NCI-H460 (cell line): ENCODE measurements around the gene RPL18. TPM values are rescaled to one million over a fixed set of nuclear protein-coding genes. Genes with fewer than 3 reads are reported as not detected.
"Not testable (repeated sequence)": the region's sequence is repeated elsewhere in the genome, so short reads cannot be mapped to it uniquely, and the experiment has no call there.

Source experiments
- DNase-seq: peaks from one replicate; pipeline ENCODE4 v3.0.0-alpha.2; 2016; ENCODE audit warnings: low read depth; ENCODE audit errors: extremely low read depth
- total RNA-seq: library from RNA; depleted of rRNA; stranded (reverse); fragments of >200 nt; shearing (Covaris generic); gene quantifications from 2 replicates; pipeline ENCODE4 v1.2.3, GENCODE V29; 2014; rRNA removed

The RPL18 gene
- total RNA-seq, 1 experiment from 2014 or later = 1,488 TPM

DNA sequence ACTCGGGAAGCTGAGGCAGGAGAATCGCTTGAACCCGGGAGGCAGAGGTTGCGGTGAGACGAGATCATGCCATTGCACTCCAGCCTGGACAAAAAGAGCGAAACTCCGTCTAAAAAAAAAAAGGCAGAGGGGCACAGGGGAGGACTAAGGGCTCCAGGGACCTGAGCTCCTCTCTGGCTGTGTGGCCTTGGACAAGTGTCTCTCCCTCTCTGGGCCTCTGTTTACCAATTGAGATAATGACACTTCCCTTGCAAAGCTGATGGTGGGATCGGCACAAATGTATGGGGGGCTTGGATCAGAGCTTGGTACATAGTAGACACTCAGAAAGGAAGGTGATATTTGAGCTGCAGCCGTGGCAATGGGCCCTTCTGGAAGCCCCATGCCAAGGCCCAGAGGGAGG is 23.8 kb downstream of the RPL18 start:
- no peak for DNase-seq

DNA sequence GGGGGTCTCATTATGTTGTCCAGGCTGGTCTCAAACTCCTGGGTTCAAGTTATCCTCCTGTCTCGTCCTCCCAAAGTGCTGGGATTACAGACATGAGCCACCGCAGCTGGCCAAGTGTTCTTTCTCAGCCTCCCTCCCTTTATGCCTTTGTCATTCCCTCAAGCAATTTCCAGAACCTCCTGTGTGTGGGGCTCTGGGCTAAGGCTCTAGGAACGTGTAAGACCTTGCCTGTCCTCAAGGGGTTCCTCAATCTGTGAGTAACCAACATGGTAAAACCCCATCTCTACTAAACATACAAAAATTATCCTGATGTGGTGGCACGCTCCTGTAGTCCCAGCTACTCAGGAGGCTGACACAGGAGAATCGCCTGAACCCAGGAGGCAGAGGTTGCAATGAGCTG is 28.0 kb downstream of the RPL18 start:
- no peak for DNase-seq

DNA sequence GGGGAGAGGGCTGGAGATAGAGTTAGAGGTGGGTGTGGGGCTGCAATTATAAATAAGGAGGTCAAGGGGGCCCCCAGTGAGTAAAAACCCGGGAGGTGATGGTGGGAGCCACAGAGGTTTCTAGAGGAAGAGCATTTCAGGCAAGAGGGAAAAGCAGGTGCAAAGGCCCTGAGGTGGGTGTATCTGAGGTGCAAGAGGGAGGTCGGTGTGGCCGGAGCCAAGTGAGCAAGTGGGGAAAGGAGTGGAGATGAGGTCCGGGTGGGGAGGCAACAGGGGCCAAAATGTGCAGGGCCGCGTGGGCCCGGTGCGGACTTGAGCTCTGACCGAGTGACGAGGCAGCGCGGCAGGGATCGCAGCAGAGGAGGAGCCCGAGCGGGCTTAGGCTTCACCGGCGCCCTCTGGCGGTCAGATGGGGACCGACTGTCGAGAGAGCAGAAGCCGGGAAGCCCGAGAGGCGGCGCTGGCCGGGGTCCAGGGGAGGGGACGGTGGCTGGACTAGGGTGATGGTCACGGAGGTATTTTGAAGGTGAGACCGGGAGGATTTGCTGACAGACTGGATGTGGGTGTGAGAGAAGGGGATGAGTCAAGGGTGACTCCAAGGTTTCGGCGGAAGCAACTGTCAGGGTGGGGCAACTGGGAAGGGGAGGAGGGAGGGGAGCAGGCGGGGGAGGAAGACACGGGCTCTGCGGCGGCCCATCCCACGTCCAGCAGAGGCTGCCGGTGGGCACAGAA is 30.1 kb downstream of the RPL18 start:
- DNase-seq = peak; percentile 82

DNA sequence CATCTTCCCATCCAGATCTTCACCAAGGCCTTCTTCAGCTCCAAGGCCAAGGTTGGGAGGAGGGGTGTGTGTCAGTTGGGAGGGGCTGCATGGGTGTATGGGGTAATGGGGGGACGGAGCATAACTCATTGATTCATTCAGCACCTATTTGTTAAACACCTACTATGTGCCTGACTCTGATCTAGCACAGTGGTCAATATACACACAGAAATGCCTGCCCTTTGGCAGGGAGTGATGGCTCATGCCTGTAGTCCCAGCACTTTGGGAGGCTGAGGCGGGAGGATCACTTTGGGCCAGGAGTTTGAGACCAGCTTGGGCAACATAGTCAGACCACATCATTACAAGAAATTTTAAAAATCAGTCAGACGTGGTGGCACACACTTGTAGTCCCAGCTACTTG is 31.6 kb downstream of the RPL18 start:
- DNase-seq = no peak

GRCh38 chr19:48582168-48582567 is 36.8 kb downstream of the RPL18 start:
- DNase-seq = no peak

- no peak for DNase-seq
Observed at GRCh38 chr19:48578891-48579290, 40.1 kb downstream of the RPL18 start.

GRCh38 chr19:48577908-48578307 is 41.1 kb downstream of the RPL18 start:
- DNase-seq = not testable (repeated sequence)

- DNase-seq = no peak
Observed at GRCh38 chr19:48575931-48576622, 42.9 kb downstream of the RPL18 start.

DNA sequence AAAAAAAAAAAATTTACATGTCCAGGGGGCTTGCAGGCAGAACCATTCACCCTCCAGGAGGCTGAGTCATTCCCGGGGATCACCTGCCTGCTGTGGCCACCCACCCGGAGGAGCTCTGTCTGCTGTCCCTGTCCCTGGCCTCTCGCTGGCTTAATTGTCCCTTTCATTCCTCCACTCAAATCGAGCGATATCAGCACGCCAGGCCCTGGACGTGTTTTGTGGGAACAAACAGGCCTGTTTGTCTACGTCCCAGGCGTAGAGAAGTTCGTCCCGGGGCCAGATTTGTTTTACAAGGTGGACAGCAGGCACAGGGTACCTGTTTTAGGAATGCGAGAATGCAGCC is 45.8 kb downstream of the RPL18 start:
- no peak for DNase-seq

- DNase-seq = no peak
Observed at GRCh38 chr19:48571378-48572162, 47.4 kb downstream of the RPL18 start.

DNA sequence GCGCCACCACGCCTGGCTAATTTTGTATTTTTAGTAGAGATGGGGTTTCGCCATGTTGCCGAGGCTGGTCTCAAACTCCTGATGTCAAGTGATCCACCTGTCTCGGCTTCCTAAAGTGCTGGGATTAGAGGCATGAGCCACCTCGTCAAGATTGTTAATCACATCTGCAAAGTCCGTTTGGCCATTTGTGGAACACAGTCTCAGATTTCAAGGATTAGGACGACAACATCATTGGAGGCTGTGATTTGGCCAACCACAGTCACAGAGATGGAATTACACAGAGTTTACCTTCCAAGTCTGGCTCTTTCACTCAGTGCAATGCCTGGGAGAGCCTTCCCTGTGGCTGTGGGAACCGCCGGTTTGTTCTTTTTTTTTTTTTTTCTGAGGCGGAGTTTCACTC is 49.2 kb downstream of the RPL18 start:
- no peak for DNase-seq

DNA sequence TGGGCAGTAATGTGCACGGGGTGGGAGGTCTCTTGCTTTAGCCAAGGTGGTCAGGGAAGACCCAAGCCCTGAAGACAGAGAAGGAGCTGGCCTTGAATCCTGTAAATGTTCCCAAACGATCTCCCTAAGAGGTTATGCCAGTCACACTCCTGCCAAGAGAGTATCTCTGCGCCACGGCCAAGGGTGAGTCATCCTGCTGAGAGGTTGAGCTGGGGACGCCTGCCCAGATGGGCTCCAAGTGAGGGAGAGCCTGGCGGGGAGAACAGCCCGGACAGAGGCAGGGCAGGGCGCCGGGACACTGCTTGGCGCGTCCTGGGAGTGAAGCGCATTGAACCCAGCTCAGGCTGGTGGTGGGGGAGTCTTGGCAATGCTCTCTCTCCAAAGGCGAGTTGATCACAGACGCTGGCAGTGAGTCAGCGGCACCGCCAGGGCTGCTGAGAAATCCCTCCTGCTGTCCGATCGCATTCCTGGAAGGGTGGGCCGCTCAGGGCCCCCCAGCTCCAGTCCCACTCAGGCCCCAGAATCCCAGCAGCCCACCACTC is 50.6 kb downstream of the RPL18 start:
- peak; percentile 79 for DNase-seq

Other genes starting within 250 kb of the RPL18 start
- gene KDELR1, start 227.6 kb downstream of the RPL18 start, total RNA-seq = 78.2 and 78.7 TPM in 2 replicates
- 0.25 and 0.40 TPM in 2 replicates for gene GRIN2D, start 225.5 kb downstream of the RPL18 start, total RNA-seq
- 19.3 and 26.3 TPM in 2 replicates for gene GRWD1, start 173.2 kb downstream of the RPL18 start, total RNA-seq
- gene KCNJ14, start 163.6 kb downstream of the RPL18 start, total RNA-seq = 1.8 and 2.0 TPM in 2 replicates
- gene CYTH2, start 149.8 kb downstream of the RPL18 start, total RNA-seq = 22.2 and 26.3 TPM in 2 replicates
- 0.05 TPM in 1 of 2 replicates, not detected in the other for gene LMTK3, start 107.3 kb downstream of the RPL18 start, total RNA-seq
- gene SULT2B1, start 67.0 kb downstream of the RPL18 start, total RNA-seq = 0.12 TPM in 1 of 2 replicates, not detected in the other
- gene SPACA4, start 12.4 kb downstream of the RPL18 start, total RNA-seq = not detected in 2 replicates
- 0.57 TPM in 1 of 2 replicates, not detected in the other for gene FAM83E, start 4.1 kb downstream of the RPL18 start, total RNA-seq
- gene SPHK2, start 328 bp upstream of the RPL18 start, total RNA-seq = 6.7 and 6.9 TPM in 2 replicates
- gene DBP, start 18.2 kb upstream of the RPL18 start, total RNA-seq = 3.0 and 3.5 TPM in 2 replicates
- 3.3 and 4.3 TPM in 2 replicates for gene CA11, start 27.0 kb upstream of the RPL18 start, total RNA-seq
- gene NTN5, start 53.8 kb upstream of the RPL18 start, total RNA-seq = not detected in 2 replicates
- gene FUT2, start 76.8 kb upstream of the RPL18 start, total RNA-seq = not detected in 2 replicates
- 0.32 and 0.43 TPM in 2 replicates for gene MAMSTR, start 100.5 kb upstream of the RPL18 start, total RNA-seq
- 0.43 and 0.50 TPM in 2 replicates for gene RASIP1, start 121.4 kb upstream of the RPL18 start, total RNA-seq
- gene IZUMO1, start 127.7 kb upstream of the RPL18 start, total RNA-seq = 0.15 and 0.52 TPM in 2 replicates
- 1.6 and 2.3 TPM in 2 replicates for gene FUT1, start 133.5 kb upstream of the RPL18 start, total RNA-seq
- not detected in 2 replicates for gene FGF21, start 136.3 kb upstream of the RPL18 start, total RNA-seq
- gene BCAT2, start 191.9 kb upstream of the RPL18 start, total RNA-seq = 27.6 and 31.2 TPM in 2 replicates
- gene HSD17B14, start 217.3 kb upstream of the RPL18 start, total RNA-seq = 1.6 and 2.0 TPM in 2 replicates
- 0.58 and 1.2 TPM in 2 replicates for gene PLEKHA4, start 249.4 kb upstream of the RPL18 start, total RNA-seq